Activated T-cell treated with anti-CD3 and anti-CD28 coated beads, Interleukin-2, amount 50 U/mL, for 24 hours (primary cell): ENCODE measurements around the gene GRM1.

Experiments used
- DNase-seq: peaks from one replicate; pipeline ENCODE4 v3.0.0-alpha.2; 2020
- H3K27ac Mint-ChIP-seq: 2 replicates; pipeline ENCODE4 v1.8.0; 2020; ENCODE audit warnings: mild to moderate bottlenecking, mixed read lengths
- H3K27me3 Mint-ChIP-seq: 2 replicates; pipeline ENCODE4 v1.8.0; 2020; ENCODE audit warnings: mixed read lengths
- H3K36me3 Mint-ChIP-seq: 2 replicates; pipeline ENCODE4 v1.8.0; 2020; ENCODE audit warnings: low read depth, mixed read lengths
- H3K4me1 Mint-ChIP-seq: 2 replicates; pipeline ENCODE4 v1.8.0; 2020; ENCODE audit warnings: low read depth, mixed read lengths
- H3K4me3 Mint-ChIP-seq: 2 replicates; pipeline ENCODE4 v1.8.0; 2020; ENCODE audit warnings: mild to moderate bottlenecking, moderate library complexity, mixed read lengths
- H3K9me3 Mint-ChIP-seq: 2 replicates; pipeline ENCODE4 v1.8.0; 2020; ENCODE audit warnings: mixed read lengths

GRM1 gene

DNA sequence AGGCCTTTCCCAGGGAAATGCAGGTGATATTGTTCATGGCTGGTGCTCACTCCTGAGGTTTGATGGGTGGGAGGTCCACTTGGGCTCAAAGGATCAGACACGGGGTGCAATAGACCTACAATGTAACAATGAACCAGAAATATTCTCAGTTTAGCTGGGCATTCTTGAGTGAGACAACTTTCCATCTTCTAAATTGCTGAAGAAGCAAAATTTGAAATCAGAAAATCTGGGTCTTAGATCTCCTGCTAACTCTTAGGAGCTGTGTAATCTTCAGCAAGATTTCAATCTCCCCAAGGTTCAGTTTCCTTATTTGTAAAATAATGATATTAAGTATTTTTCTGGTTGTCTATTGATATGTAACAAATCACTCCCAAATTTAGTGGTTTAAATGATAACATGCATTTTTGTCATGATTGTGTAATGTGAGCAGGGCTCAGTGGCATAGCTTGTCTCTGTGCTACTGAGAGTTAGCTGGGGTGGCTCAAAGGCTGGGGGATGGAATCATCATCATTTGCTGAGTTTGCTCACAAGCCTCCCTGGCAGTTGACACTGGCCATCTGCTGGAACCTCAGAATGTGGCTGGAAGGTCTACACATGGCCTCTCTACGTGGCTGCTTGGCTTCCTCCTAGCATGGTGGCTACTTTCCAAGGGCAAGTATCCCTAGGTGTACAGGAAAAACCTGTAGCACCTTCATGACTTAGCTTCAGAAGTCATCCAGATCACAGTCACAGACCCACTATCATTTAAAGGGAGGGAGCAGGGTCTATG is 98.8 kb downstream of the GRM1 start:
- no peak overlapping the region for H3K4me3 Mint-ChIP-seq
- H3K27ac Mint-ChIP-seq, result no peak overlapping the region
- no peaks in the 10 kb centered on the region for H3K4me1 Mint-ChIP-seq

DNA sequence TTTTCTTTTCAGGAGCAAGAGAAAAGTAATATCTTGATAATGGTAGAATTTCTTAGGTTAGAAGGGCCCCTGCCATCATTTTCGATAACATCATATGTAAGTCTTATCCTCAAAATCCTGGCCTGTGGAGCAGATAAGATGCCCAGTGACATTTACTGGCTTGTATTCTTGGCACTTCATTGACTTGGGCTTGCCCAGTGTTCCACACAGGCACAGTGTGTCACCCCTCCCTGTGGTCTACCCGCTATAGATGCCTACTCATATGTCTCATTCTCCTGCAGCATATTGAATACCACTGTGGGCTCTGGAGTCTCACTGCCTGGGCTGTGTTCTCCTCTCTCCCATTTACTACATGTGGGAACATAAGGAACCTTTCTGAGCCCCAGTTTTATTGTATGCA is 105.0 kb downstream of the GRM1 start:
- no peaks in the 10 kb centered on the region for H3K36me3 Mint-ChIP-seq
- DNase-seq, result no peak
- H3K27me3 Mint-ChIP-seq, result no peaks in the 10 kb centered on the region
- H3K27ac Mint-ChIP-seq, result no peak overlapping the region
- H3K4me1 Mint-ChIP-seq, result no peaks in the 10 kb centered on the region
- H3K9me3 Mint-ChIP-seq, result peaks cover 4% of the 10 kb centered on the region
- no peak overlapping the region for H3K4me3 Mint-ChIP-seq

More for the DNA sequence above, 98.8 kb downstream of the GRM1 start:
- Mint-ChIP-seq H3K9me3 (no peaks in the 10 kb centered on the region), H3K36me3 (no peaks in the 10 kb centered on the region), H3K27me3 (no peaks in the 10 kb centered on the region)
- no peak for DNase-seq

DNA sequence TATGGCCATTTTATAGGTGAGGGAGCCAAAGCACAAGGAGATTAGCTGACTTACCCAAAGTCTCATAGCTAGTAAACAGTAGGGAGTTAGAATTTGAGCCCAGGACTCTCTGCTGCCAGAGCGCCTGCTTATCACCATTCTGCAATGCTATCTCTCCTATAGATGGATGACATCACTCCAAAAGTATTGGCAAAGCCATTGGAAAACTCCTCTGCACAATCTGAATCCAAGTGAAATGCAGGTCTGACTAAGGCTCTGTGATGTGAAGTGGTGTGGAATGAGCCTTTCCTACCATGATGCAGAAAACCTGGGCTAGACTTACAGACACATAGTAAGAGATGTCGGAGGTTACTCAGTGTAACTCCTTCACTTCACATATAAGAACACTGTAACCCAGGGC is 106.3 kb downstream of the GRM1 start:
- Mint-ChIP-seq H3K27ac (no peak overlapping the region), H3K36me3 (no peaks in the 10 kb centered on the region), H3K4me3 (no peak overlapping the region), H3K9me3 (peaks cover 4% of the 10 kb centered on the region), H3K4me1 (no peaks in the 10 kb centered on the region), H3K27me3 (no peaks in the 10 kb centered on the region)
- DNase-seq, result no peak

DNA sequence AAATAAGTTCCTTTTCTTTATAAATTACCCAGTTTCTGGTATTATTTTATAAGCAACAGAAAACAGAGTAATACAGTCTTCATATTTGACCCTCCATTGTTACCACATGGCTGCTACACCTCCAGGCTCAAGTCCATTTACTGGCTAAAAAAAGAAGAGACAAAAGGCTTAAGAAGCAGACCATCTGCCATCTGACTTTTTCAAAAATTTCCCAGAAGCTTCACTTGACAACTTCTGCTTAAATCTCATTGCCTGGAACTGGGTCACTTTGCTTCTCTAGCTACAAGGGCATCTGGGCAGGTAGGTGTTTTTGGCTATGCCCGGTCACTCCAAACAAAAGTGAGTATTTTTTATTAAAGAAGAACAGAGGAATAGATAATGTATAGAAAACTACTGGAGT is 118.0 kb downstream of the GRM1 start:
- no peak overlapping the region for H3K27ac Mint-ChIP-seq
- no peaks in the 10 kb centered on the region for H3K36me3 Mint-ChIP-seq
- DNase-seq, result no peak
- peaks cover 3% of the 10 kb centered on the region for H3K27me3 Mint-ChIP-seq
- no peaks in the 10 kb centered on the region for H3K4me1 Mint-ChIP-seq
- H3K9me3 Mint-ChIP-seq, result no peaks in the 10 kb centered on the region
- H3K4me3 Mint-ChIP-seq, result no peak overlapping the region

DNA sequence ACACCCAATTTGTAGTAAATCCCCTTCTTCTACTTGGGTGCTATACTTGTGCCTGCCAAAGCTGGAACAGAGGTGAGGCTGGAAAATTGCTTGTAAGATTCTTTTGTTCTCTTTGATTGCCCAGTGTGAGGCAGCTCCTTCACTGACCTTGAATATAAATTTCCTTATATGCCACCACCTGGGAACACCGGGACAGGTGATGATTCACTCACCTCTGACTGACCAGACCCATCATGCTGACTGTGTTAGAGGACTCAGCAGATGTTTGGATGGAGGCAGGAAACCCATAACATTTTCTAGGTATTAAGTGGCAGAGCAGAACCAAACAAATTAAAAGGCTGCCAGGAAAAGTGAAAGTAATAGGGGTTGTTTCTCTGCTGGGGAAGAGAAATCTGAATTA is 120.9 kb downstream of the GRM1 start:
- no peak for DNase-seq
- Mint-ChIP-seq H3K36me3 (no peaks in the 10 kb centered on the region), H3K9me3 (no peaks in the 10 kb centered on the region), H3K27me3 (peaks cover 3% of the 10 kb centered on the region), H3K4me3 (no peak overlapping the region), H3K27ac (no peak overlapping the region), H3K4me1 (no peaks in the 10 kb centered on the region)

DNA sequence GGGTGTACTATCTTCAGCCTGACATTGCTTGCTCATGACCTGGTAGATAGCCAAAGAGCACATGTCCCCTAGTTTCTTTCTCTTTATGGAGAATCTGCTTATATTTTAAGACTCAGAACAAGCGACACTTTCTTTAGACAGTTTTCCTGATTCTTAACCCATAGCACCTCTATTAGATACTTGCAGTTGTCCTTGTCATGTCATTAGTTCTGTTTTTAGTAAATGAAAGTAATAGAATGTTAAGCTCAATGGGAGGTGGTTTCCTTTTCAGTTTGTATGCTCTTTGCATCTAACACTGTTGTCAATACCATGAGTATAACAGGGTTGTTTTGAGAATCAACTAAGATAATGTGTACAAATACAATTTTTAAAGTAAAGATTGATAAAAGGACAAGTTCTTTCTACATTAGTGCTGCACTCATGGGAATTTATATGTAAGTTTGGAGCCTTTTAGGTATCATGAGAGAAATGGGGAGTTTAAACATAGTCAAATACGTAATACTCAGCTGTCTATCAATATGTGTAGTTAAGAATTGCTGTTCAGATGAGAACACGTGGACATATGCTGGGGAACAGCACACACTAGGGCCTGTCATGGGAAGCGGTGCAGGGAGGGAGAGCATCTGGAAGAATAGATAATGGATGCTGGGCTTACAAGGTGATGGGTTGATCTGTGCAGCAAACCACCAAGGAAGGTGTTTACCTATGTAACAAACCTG is 124.3 kb downstream of the GRM1 start:
- Mint-ChIP-seq H3K4me3 (no peak overlapping the region), H3K9me3 (no peaks in the 10 kb centered on the region), H3K27me3 (peaks cover 3% of the 10 kb centered on the region), H3K36me3 (no peaks in the 10 kb centered on the region), H3K27ac (no peak overlapping the region), H3K4me1 (no peaks in the 10 kb centered on the region)
- DNase-seq, result no peak

DNA sequence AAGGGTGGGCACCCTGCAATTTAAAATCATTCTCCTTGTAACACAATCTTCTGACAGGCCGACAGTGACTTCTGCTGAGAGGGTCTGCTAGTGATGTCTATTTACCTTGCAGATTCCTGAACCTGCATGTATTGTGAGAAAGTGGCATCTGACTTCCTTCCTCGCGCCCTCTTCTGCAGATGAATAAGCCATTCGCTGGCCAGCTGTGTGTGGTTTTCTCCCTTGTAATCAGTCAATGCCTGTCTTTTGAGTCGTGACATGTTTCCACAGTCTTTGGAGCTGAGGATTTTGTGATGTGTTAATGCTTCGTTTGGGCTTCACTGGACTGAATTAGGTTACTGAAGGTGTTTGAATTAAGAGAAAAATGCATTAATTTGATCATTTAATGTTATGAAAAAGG is 125.3 kb downstream of the GRM1 start:
- no peak overlapping the region for H3K4me3 Mint-ChIP-seq
- H3K36me3 Mint-ChIP-seq, result no peaks in the 10 kb centered on the region
- no peak overlapping the region for H3K27ac Mint-ChIP-seq
- H3K27me3 Mint-ChIP-seq, result peaks cover 3% of the 10 kb centered on the region
- DNase-seq, result no peak
- no peaks in the 10 kb centered on the region for H3K4me1 Mint-ChIP-seq
- H3K9me3 Mint-ChIP-seq, result no peaks in the 10 kb centered on the region

DNA sequence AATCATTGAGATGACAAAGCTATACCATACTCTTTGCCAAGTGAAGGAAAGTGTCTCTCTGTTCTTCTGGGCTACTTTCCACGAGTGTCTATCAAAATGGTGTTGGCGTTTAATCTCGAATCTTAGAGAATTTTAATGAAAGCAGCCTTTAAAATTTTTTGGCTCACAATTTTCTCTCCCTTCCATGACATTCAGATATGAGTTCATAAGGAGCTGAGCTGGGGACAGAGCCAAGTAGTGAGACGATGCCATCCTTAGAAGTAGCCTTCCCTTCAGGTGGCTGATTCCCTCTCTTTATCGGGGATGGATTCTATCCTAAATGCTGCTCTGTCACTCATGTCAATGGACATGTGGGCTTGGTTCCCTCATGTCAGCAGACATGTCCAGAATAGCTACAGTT is 132.8 kb downstream of the GRM1 start:
- no peak overlapping the region for H3K4me3 Mint-ChIP-seq
- no peaks in the 10 kb centered on the region for H3K36me3 Mint-ChIP-seq
- no peak overlapping the region for H3K27ac Mint-ChIP-seq
- DNase-seq, result no peak
- H3K27me3 Mint-ChIP-seq, result no peaks in the 10 kb centered on the region
- H3K4me1 Mint-ChIP-seq, result no peaks in the 10 kb centered on the region
- H3K9me3 Mint-ChIP-seq, result no peaks in the 10 kb centered on the region

DNA sequence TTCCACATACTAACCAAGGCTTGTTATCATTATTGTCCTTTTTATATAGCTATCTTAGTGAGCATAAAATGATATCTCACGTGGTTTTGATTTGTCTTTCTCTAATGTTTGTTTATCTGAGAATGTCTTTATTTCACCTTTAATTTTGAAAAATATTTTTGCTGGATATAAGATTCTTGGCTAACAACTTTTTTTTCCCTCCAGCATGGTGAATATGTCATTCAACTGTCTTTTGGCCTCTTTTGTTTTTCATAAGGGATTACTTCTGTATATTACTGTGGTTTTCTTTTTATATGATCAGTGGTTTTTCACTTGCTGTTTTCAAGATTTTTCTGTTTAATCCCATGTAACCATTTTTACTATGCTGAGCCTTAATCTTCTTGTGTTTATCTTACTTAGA is 141.0 kb downstream of the GRM1 start:
- peaks cover 14% of the 10 kb centered on the region for H3K9me3 Mint-ChIP-seq
- H3K4me1 Mint-ChIP-seq, result no peaks in the 10 kb centered on the region
- no peak overlapping the region for H3K27ac Mint-ChIP-seq
- no peak for DNase-seq
- H3K4me3 Mint-ChIP-seq, result no peak overlapping the region
- H3K36me3 Mint-ChIP-seq, result no peaks in the 10 kb centered on the region
- no peaks in the 10 kb centered on the region for H3K27me3 Mint-ChIP-seq

DNA sequence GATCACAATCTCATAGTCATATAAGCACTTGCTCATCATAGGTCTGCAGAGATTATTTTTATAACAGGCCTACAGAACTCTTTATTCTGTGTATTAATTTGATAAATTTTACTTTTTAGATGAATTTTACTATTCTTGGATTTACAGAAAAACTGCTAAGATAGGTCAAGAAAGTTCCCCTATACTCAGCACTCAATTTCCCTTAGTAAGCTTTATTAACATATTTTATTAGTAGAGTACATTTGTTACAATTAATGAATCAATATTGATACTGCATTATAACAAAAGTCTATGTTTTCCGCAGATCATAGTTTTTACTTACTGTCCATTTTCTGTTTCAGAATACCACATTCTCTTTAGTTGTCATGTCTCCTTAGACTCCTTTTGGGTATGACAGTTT is 148.9 kb downstream of the GRM1 start:
- no peak for DNase-seq
- Mint-ChIP-seq H3K4me1 (no peaks in the 10 kb centered on the region), H3K27me3 (peaks cover 3% of the 10 kb centered on the region), H3K36me3 (no peaks in the 10 kb centered on the region), H3K4me3 (no peak overlapping the region), H3K9me3 (no peaks in the 10 kb centered on the region), H3K27ac (no peak overlapping the region)

DNA sequence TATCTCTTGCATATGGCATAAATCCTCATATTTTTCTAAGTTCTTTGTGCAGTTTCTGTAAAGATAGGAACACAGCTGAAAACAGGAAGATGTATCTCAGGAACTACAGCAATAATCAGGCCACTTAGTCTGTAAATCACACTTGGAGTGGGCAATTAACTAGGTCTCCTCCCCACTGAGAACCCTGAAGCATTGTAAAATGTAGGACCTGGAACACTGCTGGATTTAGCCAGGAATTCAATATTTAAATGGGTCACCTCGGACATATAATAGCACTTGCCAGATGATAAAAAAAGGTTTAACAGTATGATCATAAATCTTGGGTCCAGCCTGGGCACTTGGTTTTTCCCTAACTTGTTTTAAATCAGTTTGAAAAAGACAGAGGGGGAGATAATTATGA is 155.0 kb downstream of the GRM1 start:
- Mint-ChIP-seq H3K4me1 (no peaks in the 10 kb centered on the region), H3K9me3 (no peaks in the 10 kb centered on the region), H3K27me3 (no peaks in the 10 kb centered on the region), H3K36me3 (no peaks in the 10 kb centered on the region), H3K27ac (no peak overlapping the region), H3K4me3 (no peak overlapping the region)
- DNase-seq, result no peak

DNA sequence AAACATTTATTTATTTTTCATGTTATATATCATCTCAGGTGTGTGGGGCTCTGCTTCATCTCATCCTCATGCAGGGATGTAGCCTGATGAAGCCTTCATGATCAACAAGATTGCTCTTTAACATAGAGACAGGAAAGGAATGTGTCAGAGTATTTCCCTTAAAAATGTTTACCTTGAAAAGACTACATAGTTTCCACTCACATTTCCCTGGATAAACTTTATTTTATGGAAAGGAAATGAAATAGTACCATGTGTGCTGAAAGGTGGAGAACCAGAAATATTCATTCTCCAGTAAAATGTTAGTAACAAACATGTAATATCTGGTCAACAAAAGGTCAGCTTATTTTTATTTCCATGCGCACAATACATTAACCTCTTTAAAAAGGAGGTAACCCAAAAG is 155.8 kb downstream of the GRM1 start:
- H3K27me3 Mint-ChIP-seq, result no peaks in the 10 kb centered on the region
- H3K4me1 Mint-ChIP-seq, result no peaks in the 10 kb centered on the region
- DNase-seq, result no peak
- H3K9me3 Mint-ChIP-seq, result no peaks in the 10 kb centered on the region
- no peaks in the 10 kb centered on the region for H3K36me3 Mint-ChIP-seq
- H3K4me3 Mint-ChIP-seq, result no peak overlapping the region
- H3K27ac Mint-ChIP-seq, result no peak overlapping the region

DNA sequence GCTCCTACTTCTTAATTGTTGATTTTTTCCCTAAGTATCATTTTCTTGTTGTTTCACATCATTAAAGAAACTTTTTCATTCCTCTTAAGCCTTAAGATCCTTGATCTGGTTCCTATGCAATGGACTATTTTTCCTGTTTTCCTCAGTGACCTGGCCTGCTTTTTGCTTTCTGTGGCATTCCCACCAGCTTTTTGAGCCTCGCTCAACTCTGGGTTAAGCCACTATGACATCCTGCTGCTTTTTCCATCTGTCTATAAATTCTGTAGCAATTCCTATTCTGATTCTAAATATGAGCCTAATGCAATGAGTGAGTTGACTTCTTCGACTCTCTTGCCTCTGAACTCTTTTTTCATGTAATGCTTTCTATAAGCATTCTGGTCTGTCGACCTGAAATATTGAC is 160.3 kb downstream of the GRM1 start:
- Mint-ChIP-seq H3K9me3 (no peaks in the 10 kb centered on the region), H3K27me3 (no peaks in the 10 kb centered on the region), H3K4me3 (no peak overlapping the region), H3K36me3 (no peaks in the 10 kb centered on the region), H3K27ac (no peak overlapping the region), H3K4me1 (no peaks in the 10 kb centered on the region)
- no peak for DNase-seq

DNA sequence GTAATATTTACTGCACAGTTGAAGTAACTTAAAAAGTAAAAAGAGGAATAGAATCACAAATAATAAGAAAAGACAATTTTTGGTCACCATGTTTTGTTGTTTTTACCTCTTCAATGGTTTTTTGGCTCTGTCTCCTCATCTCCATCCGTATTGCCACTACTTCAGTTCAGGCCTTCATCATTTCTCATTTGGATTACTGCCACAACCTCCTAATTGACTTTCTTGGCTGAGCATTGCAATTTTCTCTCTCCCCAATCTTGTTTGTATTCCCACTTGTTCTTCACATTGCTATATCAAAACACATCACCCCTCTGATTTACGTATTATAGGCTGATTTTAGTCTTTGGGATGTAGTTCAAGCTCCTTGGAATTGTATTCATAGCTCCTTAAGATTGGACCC is 161.7 kb downstream of the GRM1 start:
- Mint-ChIP-seq H3K9me3 (no peaks in the 10 kb centered on the region), H3K4me1 (no peaks in the 10 kb centered on the region), H3K36me3 (no peaks in the 10 kb centered on the region), H3K27me3 (no peaks in the 10 kb centered on the region), H3K27ac (no peak overlapping the region), H3K4me3 (no peak overlapping the region)
- DNase-seq, result no peak

DNA sequence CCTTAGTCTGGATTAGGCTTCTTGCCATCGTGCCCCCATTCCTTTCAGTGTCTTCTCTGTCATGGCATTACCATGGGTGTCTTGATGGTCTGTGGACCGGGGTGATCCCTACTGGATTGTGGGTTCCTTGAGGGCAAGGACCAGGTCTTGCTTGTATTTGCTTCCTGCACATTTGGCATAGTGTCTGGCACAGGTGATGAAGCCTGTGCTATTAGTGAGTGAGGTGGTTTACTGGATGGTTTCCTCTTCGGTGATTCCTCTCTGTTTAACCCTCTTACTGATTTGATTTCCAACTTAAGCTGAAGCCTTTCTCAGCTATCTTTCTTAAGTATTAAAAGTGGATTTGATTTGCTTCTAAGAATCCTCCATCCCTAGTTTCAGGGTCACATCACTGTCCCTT is 162.3 kb downstream of the GRM1 start:
- H3K27ac Mint-ChIP-seq, result no peak overlapping the region
- DNase-seq, result no peak

More for the DNA sequence above, 162.3 kb downstream of the GRM1 start:
- no peaks in the 10 kb centered on the region for H3K36me3 Mint-ChIP-seq
- H3K9me3 Mint-ChIP-seq, result no peaks in the 10 kb centered on the region
- no peaks in the 10 kb centered on the region for H3K27me3 Mint-ChIP-seq
- H3K4me1 Mint-ChIP-seq, result no peaks in the 10 kb centered on the region
- H3K4me3 Mint-ChIP-seq, result no peak overlapping the region
